Nucleus accumbens (tissue), 56 donors: ENCODE data around the gene CYSRT1.

Experiments used
- DNase-seq, 56 donors: peaks; one replicate each; lab custom pipeline; 2025; lab: John Stamatoyannopoulos, UW

The CYSRT1 gene

DNA sequence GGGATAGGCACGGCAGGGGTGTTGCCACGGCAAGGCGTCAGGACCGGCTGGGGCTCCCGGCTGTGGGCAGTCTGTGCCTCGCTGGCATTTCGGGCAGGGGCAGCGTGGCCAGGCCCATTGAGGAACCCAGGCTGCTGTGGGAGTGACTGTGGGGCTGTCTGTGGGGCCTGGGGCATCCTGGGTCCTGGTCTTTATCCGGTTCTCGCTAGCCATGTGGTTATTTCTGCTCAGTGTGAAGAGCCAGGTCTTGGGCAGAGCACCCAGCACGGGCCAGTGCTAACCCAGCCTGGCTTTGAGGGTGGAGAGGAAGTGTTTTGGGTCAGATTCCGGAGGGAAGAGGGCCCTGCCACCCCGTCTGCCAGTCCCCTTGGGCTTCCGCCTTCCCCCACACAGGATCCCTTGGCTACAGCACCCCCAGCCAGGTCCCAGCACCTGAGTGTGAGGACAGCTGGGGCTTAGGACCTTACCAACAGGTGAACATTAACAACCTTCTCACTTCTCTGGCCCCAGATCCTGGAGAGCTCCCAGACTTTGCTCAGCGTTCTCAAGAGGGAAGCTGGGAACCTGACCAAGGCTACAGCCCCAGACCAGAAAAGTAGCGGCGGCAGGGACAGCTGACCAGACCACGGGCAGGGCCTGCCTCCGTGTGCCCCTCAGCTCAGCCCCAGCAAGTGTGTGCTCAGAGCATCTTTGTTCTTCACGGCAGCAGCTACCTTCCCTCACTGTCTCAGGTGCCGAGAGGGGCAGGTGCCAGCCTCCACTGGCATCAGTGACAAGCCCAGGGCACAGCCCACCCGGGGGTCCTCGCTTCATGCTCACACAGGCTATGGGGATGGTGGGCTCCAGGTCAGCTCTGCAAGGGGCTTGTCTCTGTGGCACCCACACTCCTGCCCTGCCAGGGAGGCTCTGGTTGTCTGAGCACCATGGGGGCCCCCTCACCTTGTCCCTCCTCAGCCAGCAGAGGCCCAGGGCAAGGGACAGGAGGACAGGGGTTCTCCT, 35.4 kb upstream of the CYSRT1 start:
- peak in 1 of 56 donors; percentile 35 for DNase-seq

DNA sequence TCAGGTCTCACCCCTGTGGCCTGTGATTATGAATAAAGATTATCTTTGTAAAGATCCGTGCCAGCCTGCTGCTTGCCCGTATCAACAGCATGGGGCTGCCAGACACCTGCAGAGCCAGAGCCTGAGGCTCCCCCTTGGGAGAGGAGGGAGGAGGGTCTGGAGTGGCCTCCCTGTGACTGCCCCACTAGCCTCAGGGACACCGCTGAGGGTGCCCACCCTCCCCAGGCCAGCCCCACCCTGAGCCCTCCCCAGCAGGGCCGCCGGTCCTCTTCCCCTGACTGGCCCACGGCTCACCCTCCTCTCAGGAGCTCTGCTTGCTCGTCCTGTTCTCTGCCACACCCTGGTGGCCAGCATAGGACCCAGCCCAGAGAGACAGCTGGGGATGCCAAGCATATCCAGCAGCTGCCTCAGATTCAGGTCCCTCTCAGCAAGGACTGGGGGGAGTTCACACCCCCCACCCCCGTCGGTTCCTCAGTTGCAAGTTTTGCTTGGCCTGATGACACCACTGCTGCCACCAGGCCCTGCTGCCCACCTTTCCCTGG, 34.6 kb upstream of the CYSRT1 start:
- DNase-seq, result no peak

DNA sequence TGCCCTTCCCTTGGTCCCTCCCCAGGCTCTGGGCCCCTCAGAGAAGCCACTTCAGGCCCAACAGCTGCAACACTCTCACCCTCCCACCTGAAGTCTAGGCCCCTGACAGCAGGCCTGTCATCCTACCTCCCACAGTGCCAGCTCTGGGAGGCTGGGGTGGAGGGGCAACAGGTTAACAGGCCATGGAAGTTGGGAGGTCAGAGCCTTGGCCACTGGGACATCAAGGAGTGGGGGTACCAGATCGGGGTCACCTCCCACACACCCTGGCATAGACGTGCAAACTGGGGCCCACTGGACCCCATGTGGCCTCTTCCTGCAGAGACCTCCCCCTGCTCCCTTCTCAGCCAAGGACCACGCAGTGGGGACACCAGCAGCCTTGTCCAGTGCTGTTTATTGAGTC, 33.7 kb upstream of the CYSRT1 start:
- no peak for DNase-seq

DNA sequence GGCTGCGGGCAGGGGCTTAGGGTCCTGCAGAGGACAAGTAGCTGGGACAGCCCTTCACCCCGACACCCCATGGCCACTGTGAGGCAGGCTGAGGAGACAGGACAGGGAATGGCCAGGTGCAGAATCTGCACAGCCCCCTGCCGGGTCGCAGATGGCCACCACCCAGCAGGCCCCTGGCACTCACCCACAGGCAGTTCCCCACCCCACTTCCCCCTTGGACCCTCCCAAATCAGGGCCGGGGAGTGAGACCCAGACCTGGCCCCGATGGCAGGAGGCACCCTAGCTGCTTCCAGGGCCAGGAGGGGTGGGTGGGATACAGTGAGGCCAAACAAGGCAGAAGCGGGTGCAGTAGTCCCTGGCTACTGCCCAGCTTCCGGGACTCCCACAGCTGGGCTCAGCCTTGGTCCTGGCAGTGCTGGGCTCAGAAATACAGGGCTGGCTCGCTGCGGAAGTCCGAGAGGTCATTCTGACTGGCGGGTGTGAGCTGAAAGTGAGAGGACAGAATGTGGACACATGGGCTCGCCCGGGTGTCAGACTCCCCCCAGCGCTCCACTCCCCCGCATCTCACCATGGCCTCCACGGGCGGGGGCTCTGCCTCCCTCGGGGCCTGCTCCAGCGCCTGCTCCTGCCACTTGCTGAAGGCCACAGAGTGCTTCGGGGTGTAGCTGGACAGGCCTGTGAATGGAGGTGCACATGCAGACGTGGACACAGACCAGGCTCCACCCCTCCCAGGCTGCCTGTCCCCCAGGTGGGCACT, 33.1 kb upstream of the CYSRT1 start:
- peak in 50 of 56 donors; percentile 17 to 90 (median 68) for DNase-seq

- no peak for DNase-seq
These were observed 32.6 kb upstream of the CYSRT1 start for GRCh38 chr9:137192448-137192780.

GRCh38 chr9:137192859-137193258, 32.1 kb upstream of the CYSRT1 start:
- no peak for DNase-seq

DNA sequence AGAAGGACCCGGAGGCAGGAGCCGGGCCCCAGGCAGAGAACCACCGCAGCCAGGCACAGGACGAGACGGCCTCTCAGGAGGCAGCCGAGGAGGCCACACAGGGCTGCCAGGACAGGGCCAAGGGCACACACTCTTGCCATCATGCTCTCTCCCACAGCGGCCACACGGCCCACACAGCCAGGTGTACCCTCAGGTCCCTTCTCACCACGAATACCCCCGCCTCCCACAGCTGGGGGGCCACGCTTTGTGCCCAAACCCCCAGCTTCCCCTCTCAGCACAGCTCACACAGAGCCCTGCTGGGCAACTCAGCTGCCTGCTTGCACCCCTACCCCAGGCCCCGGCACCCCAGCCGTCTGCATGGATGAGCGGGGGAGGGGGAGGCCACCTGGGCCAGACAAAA, 31.2 kb upstream of the CYSRT1 start:
- DNase-seq, result peak in 1 of 56 donors; percentile 60

- peak in 55 of 56 donors; percentile 13 to 96 (median 88) for DNase-seq
These were observed 30.6 kb upstream of the CYSRT1 start for GRCh38 chr9:137194388-137194787.

DNA sequence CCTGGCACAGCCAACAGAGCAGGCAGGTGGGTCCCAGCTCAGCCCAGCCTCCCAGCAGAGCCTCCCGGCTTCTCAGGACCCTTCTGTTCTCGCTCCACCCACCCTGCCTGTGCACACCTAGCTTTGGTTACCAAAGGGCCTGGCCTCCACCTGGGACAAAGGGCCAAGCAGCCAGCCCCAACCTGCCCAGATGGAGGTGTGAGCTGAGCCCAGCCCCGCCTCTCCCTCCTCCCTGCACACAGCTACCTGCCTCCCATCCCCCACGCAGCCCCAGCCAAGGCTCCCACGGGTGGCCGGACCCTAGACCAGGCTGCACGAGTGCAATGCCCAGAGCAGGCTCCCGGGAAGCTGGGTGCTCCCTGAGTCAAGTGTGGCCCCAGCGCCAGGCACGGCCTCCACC, 30.1 kb upstream of the CYSRT1 start:
- peak in 3 of 56 donors; percentile 36 to 63 (median 38) for DNase-seq

DNA sequence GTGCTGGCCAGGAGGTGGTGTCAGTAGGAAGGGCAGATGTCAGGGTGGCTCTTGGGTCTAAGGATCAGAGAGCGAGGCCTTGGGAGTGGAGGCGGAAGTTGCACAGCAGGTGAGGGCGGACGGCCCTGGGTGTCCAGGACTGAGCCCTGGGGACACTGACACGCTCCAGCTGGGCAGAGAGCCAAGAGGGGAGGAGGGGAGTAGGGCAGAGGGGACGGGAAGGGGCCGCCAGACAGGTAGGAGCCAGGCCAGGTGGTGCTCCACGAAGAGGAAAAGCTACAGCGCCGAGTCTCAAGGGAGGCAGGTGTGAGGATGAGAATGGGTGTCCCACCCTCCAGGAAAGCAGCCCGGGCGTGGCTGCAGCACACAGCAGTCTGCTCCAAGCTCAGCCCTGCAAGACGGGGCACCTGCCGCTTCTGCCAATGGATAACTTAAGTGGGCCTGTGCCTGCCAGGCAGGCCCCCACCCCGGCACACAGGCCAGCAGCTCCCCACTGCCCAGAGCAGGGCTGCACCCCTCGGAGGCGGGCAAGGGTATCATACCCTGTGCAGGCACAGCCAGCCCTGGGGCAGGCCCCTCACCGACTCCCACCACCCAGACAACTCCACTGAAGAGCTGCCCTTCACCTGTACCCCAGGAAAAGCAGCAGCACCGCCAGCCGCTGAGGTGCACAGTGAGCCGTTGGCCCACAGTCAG, 29.3 kb upstream of the CYSRT1 start:
- peak in 3 of 56 donors; percentile 12 to 63 (median 19) for DNase-seq

DNA sequence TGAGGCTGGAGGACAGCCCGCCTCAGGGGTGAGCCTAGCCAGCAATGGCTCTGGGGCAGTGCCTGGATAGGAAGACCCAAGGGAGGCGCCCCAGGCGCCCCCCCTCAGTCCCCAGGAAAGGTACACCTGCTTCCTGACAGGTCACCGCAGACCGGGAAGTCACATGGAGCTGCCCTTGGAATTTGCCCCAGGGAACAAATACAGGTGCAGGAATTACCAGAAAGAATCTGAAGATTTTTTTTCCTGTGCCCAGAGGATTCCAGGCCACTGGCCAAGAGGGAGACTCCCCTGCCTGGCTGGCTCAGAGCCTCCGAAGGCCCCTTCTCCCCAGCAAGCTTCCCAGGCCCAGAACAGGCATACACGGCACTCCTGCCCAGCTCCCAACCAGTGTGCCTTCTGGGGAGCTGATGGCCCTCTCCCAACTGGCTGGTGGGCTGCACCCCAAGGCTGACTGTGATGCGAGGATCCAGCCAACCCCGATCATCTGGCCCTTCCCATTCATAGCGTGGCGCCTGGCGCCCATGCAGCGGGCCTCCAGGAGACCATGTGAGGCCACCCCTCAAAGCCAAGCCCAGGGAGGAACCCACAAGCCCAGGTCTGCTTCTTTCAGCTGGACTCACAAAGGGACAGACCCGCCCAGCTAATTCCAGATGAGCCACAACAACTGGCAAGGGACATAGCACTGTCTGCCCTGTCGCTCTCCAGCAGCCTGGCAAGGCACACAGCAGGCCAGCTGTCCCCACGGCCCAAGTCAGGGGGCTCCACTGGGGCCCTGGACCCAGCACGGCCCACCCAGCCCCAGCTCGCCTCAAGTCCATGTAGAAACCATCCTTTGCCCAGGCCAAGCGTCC, 26.7 kb upstream of the CYSRT1 start:
- DNase-seq, result peak in 9 of 56 donors; percentile 5 to 71 (median 42)

GRCh38 chr9:137198902-137199283, 26.1 kb upstream of the CYSRT1 start:
- peak in 3 of 56 donors; percentile 41 to 60 (median 50) for DNase-seq

DNA sequence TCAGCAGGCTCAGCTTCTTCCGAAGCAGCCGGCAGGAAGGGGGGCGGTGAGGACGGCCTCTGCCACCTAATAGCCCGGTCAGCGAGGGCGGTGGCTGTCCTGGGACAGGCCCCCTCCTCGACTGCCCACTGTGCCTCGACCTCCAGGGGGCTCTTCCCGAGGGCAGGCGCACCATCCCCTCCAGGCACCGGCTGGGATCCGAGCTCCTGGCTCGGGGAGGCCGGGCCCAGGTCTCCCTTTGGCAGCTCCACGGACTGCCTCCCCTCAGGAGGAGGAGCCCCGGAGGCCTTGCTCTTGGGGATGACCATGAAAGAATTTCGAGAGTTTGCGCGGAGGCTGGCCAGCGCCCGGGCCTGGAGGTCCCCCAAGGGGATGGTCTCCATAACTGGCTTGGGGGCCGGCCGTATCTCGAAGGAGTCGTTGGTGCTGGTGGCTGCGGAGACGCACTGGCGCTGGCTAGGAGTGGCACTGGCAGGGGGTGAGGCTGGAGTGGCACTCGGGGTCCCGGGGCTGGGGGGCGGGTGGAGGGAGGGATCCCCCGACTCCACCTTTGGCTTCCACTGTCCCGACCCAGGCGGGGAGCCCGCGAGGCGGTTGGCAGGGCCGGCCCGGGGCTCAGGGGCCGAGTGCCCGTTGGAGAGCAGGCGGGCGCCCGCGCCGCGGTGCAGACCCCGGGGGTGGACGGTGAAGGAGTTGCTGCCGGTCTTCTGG, 25.4 kb upstream of the CYSRT1 start:
- peak in 2 of 56 donors; percentile 24 to 37 for DNase-seq

- peak; percentile 74 to 99 (median 98) for DNase-seq
These were observed 24.4 kb upstream of the CYSRT1 start, which contains the start of gene TPRN for GRCh38 chr9:137200311-137201204. TSS of gene TPRN (minus strand) at chr9:137200741. CDS start at chr9:137200711, 30 bp downstream.

GRCh38 chr9:137201205-137201868, 23.6 kb upstream of the CYSRT1 start:
- no peak for DNase-seq

GRCh38 chr9:137202966-137203365, 22.0 kb upstream of the CYSRT1 start:
- no peak for DNase-seq

- DNase-seq, result no peak
These were observed 20.2 kb upstream of the CYSRT1 start for GRCh38 chr9:137204731-137205125.
